Measurements from ENCODE around the gene NKTR.
A peak's percentile ranks its signal among the peaks of the same experiment; 100 is the strongest.

NKTR gene

DNA sequence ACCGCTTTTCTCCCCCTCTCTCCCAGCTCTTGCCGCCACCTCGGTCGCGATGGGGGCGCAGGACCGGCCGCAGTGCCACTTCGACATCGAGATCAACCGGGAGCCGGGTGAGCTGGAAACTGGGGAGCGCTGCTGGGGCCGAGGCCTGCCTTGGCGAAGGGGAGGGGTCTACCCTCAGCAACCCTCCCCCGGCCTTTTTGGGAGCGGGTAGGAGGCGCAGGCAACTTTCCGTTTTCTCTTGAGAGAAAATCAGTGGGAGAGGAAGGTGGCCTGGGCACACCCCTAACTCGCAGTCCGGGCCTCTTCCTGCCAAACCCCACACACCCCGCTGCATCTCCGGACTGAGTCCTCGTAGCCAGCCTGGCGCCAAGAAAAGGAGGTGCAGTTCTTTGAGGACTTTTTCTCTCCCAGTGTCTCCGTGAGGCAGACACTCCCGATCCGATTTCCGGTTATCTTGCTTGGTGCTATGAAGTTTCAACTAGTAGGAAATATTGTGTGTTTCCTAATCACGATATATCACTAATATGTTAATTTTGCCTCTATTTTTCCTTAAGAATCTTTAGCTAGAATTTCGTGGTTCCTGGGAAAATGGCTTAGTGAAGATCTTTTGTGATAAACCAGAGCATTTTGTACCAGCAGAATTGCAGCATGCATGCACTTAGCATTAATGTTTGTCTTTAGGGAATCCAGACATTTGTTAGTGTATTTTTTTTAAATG lies 631 bp downstream of the NKTR start (continued):
- TF ChIP-seq PRDM1 (tag by site-specific recombination; IDR thresholded peaks at IDR 0.05) (peak; percentile 59), KLF8 (tag by site-specific recombination; IDR thresholded peaks at IDR 0.05) (no peak), TRIM28 (IDR thresholded peaks at IDR 0.05; ENCODE audit: borderline replicate concordance, low read length) (no peak), ZNF776 (tag by site-specific recombination; IDR thresholded peaks at IDR 0.05; ENCODE audit: borderline replicate concordance) (no peak), ZNF140 (tag by site-specific recombination; IDR thresholded peaks at IDR 0.05) (no peak), ZNF391 (tag by site-specific recombination; IDR thresholded peaks at IDR 0.05; ENCODE audit: borderline replicate concordance, low read depth) (no peak), YY1 (tag by site-specific recombination; IDR thresholded peaks at IDR 0.05) (no peak), ZNF350 (tag by site-specific recombination; IDR thresholded peaks at IDR 0.05) (no peak), ZBTB20 (tag by site-specific recombination; IDR thresholded peaks at IDR 0.05) (peak; percentile 29; the same call in 1 of the 2 replicates), ZNF366 (tag by site-specific recombination; conservative IDR thresholded peaks at IDR 0.05) (0 out of 2 replicates have a peak, but pooled peaks have one; percentile 30), ZNF623 (tag by site-specific recombination; IDR thresholded peaks at IDR 0.05) (no peak), ZNF677 (tag by site-specific recombination; IDR thresholded peaks at IDR 0.05) (no peak), ZNF394 (tag by site-specific recombination; IDR thresholded peaks at IDR 0.05; ENCODE audit: borderline replicate concordance) (no peak), ZNF768 (tag by site-specific recombination; IDR thresholded peaks at IDR 0.05) (no peak), ZNF223 (tag by site-specific recombination; IDR thresholded peaks at IDR 0.05) (peak; percentile 88; the same call in 1 of the 2 replicates), ZNF433 (tag by site-specific recombination; IDR thresholded peaks at IDR 0.05; ENCODE audit: low read depth) (no peak), KLF7 (tag by site-specific recombination; IDR thresholded peaks at IDR 0.05; ENCODE audit: borderline replicate concordance) (no peak), KLF10 (tag by site-specific recombination; IDR thresholded peaks at IDR 0.05) (no peak), ZNF510 (tag by site-specific recombination; IDR thresholded peaks at IDR 0.05; ENCODE audit: insufficient replicate concordance) (no peak), ZNF76 (tag by site-specific recombination; IDR thresholded peaks at IDR 0.05; ENCODE audit: borderline replicate concordance, low read depth) (no peak), ZNF600 (tag by site-specific recombination; IDR thresholded peaks at IDR 0.05) (no peak), MYNN (tag by site-specific recombination; IDR thresholded peaks at IDR 0.05; ENCODE audit: borderline replicate concordance) (no peak), SP3 (tag by site-specific recombination; IDR thresholded peaks at IDR 0.05) (no peak), ZNF138 (tag by site-specific recombination; IDR thresholded peaks at IDR 0.05; ENCODE audit: borderline replicate concordance) (no peak), ZNF624 (tag by site-specific recombination; IDR thresholded peaks at IDR 0.05) (no peak), SALL2 (tag by site-specific recombination; IDR thresholded peaks at IDR 0.05; ENCODE audit: borderline replicate concordance) (no peak), ZNF558 (tag by site-specific recombination; IDR thresholded peaks at IDR 0.05) (no peak), ZFHX2 (tag by site-specific recombination; conservative IDR thresholded peaks at IDR 0.05) (no peak), ZNF571 (tag by site-specific recombination; IDR thresholded peaks at IDR 0.05) (no peak), ZNF610 (tag by site-specific recombination; IDR thresholded peaks at IDR 0.05; ENCODE audit: borderline replicate concordance) (no peak), ZNF837 (tag by site-specific recombination; IDR thresholded peaks at IDR 0.05) (no peak), HOXC10 (CRISPR knock-in tag; IDR thresholded peaks at IDR 0.05) (no peak), SETDB1 (IDR thresholded peaks at IDR 0.05; ENCODE audit: insufficient read length, low read length) (no peak), ZNF302 (tag by site-specific recombination; IDR thresholded peaks at IDR 0.05; ENCODE audit: low read depth) (no peak)
- TF ChIP-seq, protein P1, sequence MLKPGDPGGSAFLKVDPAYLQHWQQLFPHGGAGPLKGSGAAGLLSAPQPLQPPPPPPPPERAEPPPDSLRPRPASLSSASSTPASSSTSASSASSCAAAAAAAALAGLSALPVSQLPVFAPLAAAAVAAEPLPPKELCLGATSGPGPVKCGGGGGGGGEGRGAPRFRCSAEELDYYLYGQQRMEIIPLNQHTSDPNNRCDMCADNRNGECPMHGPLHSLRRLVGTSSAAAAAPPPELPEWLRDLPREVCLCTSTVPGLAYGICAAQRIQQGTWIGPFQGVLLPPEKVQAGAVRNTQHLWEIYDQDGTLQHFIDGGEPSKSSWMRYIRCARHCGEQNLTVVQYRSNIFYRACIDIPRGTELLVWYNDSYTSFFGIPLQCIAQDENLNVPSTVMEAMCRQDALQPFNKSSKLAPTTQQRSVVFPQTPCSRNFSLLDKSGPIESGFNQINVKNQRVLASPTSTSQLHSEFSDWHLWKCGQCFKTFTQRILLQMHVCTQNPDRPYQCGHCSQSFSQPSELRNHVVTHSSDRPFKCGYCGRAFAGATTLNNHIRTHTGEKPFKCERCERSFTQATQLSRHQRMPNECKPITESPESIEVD (tag by site-specific recombination; IDR thresholded peaks at IDR 0.05), result no peak
- TF ChIP-seq, protein P2, sequence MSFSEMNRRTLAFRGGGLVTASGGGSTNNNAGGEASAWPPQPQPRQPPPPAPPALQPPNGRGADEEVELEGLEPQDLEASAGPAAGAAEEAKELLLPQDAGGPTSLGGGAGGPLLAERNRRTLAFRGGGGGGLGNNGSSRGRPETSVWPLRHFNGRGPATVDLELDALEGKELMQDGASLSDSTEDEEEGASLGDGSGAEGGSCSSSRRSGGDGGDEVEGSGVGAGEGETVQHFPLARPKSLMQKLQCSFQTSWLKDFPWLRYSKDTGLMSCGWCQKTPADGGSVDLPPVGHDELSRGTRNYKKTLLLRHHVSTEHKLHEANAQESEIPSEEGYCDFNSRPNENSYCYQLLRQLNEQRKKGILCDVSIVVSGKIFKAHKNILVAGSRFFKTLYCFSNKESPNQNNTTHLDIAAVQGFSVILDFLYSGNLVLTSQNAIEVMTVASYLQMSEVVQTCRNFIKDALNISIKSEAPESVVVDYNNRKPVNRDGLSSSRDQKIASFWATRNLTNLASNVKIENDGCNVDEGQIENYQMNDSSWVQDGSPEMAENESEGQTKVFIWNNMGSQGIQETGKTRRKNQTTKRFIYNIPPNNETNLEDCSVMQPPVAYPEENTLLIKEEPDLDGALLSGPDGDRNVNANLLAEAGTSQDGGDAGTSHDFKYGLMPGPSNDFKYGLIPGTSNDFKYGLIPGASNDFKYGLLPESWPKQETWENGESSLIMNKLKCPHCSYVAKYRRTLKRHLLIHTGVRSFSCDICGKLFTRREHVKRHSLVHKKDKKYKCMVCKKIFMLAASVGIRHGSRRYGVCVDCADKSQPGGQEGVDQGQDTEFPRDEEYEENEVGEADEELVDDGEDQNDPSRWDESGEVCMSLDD (tag by site-specific recombination; IDR thresholded peaks at IDR 0.05), result 0 out of 2 replicates have a peak, but pooled peaks have one; percentile 7
- TF ChIP-seq, protein P3, sequence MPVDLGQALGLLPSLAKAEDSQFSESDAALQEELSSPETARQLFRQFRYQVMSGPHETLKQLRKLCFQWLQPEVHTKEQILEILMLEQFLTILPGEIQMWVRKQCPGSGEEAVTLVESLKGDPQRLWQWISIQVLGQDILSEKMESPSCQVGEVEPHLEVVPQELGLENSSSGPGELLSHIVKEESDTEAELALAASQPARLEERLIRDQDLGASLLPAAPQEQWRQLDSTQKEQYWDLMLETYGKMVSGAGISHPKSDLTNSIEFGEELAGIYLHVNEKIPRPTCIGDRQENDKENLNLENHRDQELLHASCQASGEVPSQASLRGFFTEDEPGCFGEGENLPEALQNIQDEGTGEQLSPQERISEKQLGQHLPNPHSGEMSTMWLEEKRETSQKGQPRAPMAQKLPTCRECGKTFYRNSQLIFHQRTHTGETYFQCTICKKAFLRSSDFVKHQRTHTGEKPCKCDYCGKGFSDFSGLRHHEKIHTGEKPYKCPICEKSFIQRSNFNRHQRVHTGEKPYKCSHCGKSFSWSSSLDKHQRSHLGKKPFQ (tag by site-specific recombination; IDR thresholded peaks at IDR 0.05), result no peak
